ENCODE measurements around the gene RBM22. TPM values are rescaled to one million over a fixed set of nuclear protein-coding genes. Genes with fewer than 3 reads are reported as not detected.
A peak's percentile ranks its signal among the peaks of the same experiment; 100 is the strongest.

The RBM22 gene
- total RNA-seq, 1 experiment from 2014 or later, result 31.6 TPM

DNA sequence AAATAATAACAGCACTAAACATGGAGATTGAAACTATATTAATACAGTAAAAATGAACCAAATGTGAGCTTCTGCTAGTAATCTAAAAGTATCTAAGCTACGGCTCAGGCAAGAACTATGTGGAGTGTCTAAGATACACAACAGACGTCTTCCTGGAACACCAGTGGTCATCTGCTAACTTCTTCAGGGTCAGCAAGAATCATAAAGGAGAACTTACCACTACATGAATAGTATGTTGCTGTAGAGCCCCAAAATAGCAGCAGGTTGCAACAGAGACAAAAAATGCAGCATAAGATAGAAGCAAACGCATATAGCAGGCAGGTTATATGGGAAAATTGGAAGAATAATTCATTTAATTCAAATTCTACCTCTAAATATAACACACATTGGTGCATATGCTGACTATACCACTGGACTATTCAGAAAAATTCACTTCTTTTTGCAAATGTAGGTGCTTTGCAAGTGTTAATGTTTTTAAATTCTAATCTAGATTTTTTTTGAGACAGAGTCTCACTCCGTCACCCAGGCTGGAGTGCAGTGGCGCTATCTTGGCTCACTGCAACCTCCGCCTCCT is 30.9 kb upstream of the RBM22 start:
- DNase-seq, result no peak
- Histone ChIP-seq H3K27ac (ENCODE audit: low read length) (no peak overlapping the region), H3K79me2 (ENCODE audit: low read length) (peaks cover 29% of the 10 kb centered on the region), H3K4me1 (ENCODE audit: insufficient read depth, low read length) (no peaks in the 10 kb centered on the region), H3F3A (ENCODE audit: low read length, unreplicated experiment) (no peaks in the 10 kb centered on the region), H3K36me3 (ENCODE audit: low read depth, low read length) (peaks cover 58% of the 10 kb centered on the region), H3K4me2 (ENCODE audit: low read length) (no peak overlapping the region), H3K9me3 (ENCODE audit: low read length) (no peaks in the 10 kb centered on the region), H3K4me3 (ENCODE audit: low read length) (no peak overlapping the region), H4K20me1 (ENCODE audit: low read length) (peaks cover 8% of the 10 kb centered on the region; the same call in 1 of the 2 replicates), H3K9ac (ENCODE audit: low read length) (no peak overlapping the region), H2AFZ (ENCODE audit: low read length) (no peak overlapping the region), H3K27me3 (ENCODE audit: low read length) (no peaks in the 10 kb centered on the region), H3K9me2 (replicated peaks; ENCODE audit: low read length) (no peaks in the 10 kb centered on the region)
- no peak for ATAC-seq
- ChIA-PET CTCF (interaction anchor here (0.8 kb wide), 1 partner anchor 31 kb away, joined by 4 read pairs; the partner anchor contains the start of gene RBM22), POLR2A (ENCODE audit: unreplicated experiment) (no interaction called here)
- TF ChIP-seq CTCF (conservative IDR thresholded peaks at IDR 0.05; ENCODE audit: low read depth, low read length) (no peak), EZH2 (IDR thresholded peaks at IDR 0.05; ENCODE audit: low read length, unreplicated experiment) (no peak), EZH2phosphoT487 (IDR thresholded peaks at IDR 0.05; ENCODE audit: borderline replicate concordance, low read length) (no peak)
- no TSS peak for BruUV-seq (replicated peaks)
- intact Hi-C loops (cut with micrococcal nuclease), result no loop called here

- intact Hi-C loops (cut with micrococcal nuclease), result no loop called here
- TF ChIP-seq EZH2 (IDR thresholded peaks at IDR 0.05; ENCODE audit: low read length, unreplicated experiment), result no peak
- no peak for TF ChIP-seq CTCF (conservative IDR thresholded peaks at IDR 0.05; ENCODE audit: low read depth, low read length)
- no peak for TF ChIP-seq EZH2phosphoT487 (IDR thresholded peaks at IDR 0.05; ENCODE audit: borderline replicate concordance, low read length)
- DNase-seq, result no peak
- ChIA-PET CTCF (no interaction called here), POLR2A (ENCODE audit: unreplicated experiment) (no interaction called here)
- Histone ChIP-seq H3K9ac (ENCODE audit: low read length) (no peak overlapping the region), H3K4me1 (ENCODE audit: insufficient read depth, low read length) (no peaks in the 10 kb centered on the region), H3K9me2 (replicated peaks; ENCODE audit: low read length) (no peaks in the 10 kb centered on the region), H4K20me1 (ENCODE audit: low read length) (0 out of 2 replicates have a peak, but pooled peaks cover under 1% of the 10 kb centered on the region), H2AFZ (ENCODE audit: low read length) (no peak overlapping the region), H3K27me3 (ENCODE audit: low read length) (no peaks in the 10 kb centered on the region), H3F3A (ENCODE audit: low read length, unreplicated experiment) (no peaks in the 10 kb centered on the region), H3K79me2 (ENCODE audit: low read length) (peaks cover 11% of the 10 kb centered on the region), H3K36me3 (ENCODE audit: low read depth, low read length) (peaks cover 62% of the 10 kb centered on the region), H3K9me3 (ENCODE audit: low read length) (no peaks in the 10 kb centered on the region), H3K4me2 (ENCODE audit: low read length) (no peak overlapping the region), H3K27ac (ENCODE audit: low read length) (no peak overlapping the region), H3K4me3 (ENCODE audit: low read length) (no peak overlapping the region)
- no TSS peak for BruUV-seq (replicated peaks)
- no peak for ATAC-seq
Measured at GRCh38 chr5:150729859-150730258, 29.0 kb upstream of the RBM22 start.

GRCh38 chr5:150723845-150724244 is 23.0 kb upstream of the RBM22 start:
- H3K79me2 ChIP-seq (ENCODE audit: low read length), result no peaks in the 10 kb centered on the region
- H3K36me3 ChIP-seq (ENCODE audit: low read depth, low read length), result peaks cover 75% of the 10 kb centered on the region
- ATAC-seq, result peak; percentile 43; the same call in 1 of the 2 replicates
- H2AFZ ChIP-seq (ENCODE audit: low read length), result no peak overlapping the region
- intact Hi-C loops (cut with micrococcal nuclease), result no loop called here
- no peaks in the 10 kb centered on the region for H3K4me1 ChIP-seq (ENCODE audit: insufficient read depth, low read length)
- no peaks in the 10 kb centered on the region for H3K27me3 ChIP-seq (ENCODE audit: low read length)
- no peaks in the 10 kb centered on the region for H4K20me1 ChIP-seq (ENCODE audit: low read length)
- ChIA-PET CTCF (no interaction called here), POLR2A (ENCODE audit: unreplicated experiment) (no interaction called here)
- no peaks in the 10 kb centered on the region for H3F3A ChIP-seq (ENCODE audit: low read length, unreplicated experiment)
- no peak overlapping the region for H3K27ac ChIP-seq (ENCODE audit: low read length)
- no peaks in the 10 kb centered on the region for H3K9me3 ChIP-seq (ENCODE audit: low read length)
- no peak overlapping the region for H3K9ac ChIP-seq (ENCODE audit: low read length)
- no peak for TF ChIP-seq CTCF (conservative IDR thresholded peaks at IDR 0.05; ENCODE audit: low read depth, low read length)
- TF ChIP-seq EZH2phosphoT487 (IDR thresholded peaks at IDR 0.05; ENCODE audit: borderline replicate concordance, low read length), result no peak
- TF ChIP-seq EZH2 (IDR thresholded peaks at IDR 0.05; ENCODE audit: low read length, unreplicated experiment), result no peak
- BruUV-seq (replicated peaks), result no TSS peak
- H3K4me3 ChIP-seq (ENCODE audit: low read length), result no peak overlapping the region
- no peaks in the 10 kb centered on the region for H3K9me2 ChIP-seq (replicated peaks; ENCODE audit: low read length)
- H3K4me2 ChIP-seq (ENCODE audit: low read length), result no peak overlapping the region
- DNase-seq, result no peak

Data from PC-3 (cell line).